Activated naive CD4-positive, alpha-beta T cell treated with Interleukin-2 at 50 U/mL for 16 hours (primary cell): Measurements from ENCODE around the gene TBC1D5.

Experiments
- DNase-seq: peaks from one replicate; pipeline ENCODE4 v3.0.0-alpha.2; 2020

The TBC1D5 gene

GRCh38 chr3:17120115-17120514 is 622.3 kb downstream of the TBC1D5 start:
- no peak for DNase-seq

GRCh38 chr3:17119201-17120072 is 623.0 kb downstream of the TBC1D5 start:
- DNase-seq = no peak

- DNase-seq = no peak
These were observed 623.7 kb downstream of the TBC1D5 start for GRCh38 chr3:17118771-17119170.

- DNase-seq = no peak
These were observed 626.3 kb downstream of the TBC1D5 start for GRCh38 chr3:17116007-17116600.

GRCh38 chr3:17115186-17115585 is 627.2 kb downstream of the TBC1D5 start:
- DNase-seq = no peak

GRCh38 chr3:17111586-17111985 is 630.8 kb downstream of the TBC1D5 start:
- DNase-seq = no peak

- no peak for DNase-seq
These were observed 631.6 kb downstream of the TBC1D5 start for GRCh38 chr3:17110660-17111396.
